HCT116 (cell line): ENCODE results near the gene SLC9A7. TPM values are rescaled to one million over a fixed set of nuclear protein-coding genes. Genes with fewer than 3 reads are reported as not detected.

ENCODE experiments used
- ATAC-seq: fragments of 200-7000 bp; cut with Tn5 transposase; 2 replicates; pipeline ENCODE4 v1.9.1; 2020; ENCODE audit warnings: mild to moderate bottlenecking, moderate library complexity
- BruUV-seq: library from RNA; stranded (reverse); fragments of 400-500 nt; replicated peaks from 2 replicates; lab custom pipeline; 2021; lab: Mats Ljungman, UMichigan
- CTCF ChIA-PET: fragments of 300-600 bp; sonication (Branson Sonifier 250); formaldehyde crosslinking; loops from one replicate; lab custom pipeline; 2021; ENCODE audit warnings: antibody characterized with exemption; lab: Charles Lee
- POLR2A ChIA-PET: fragments of 300-600, 350-600 bp; sonication (Branson Sonifier 250); formaldehyde crosslinking; loops from one replicate; lab custom pipeline; 2021; ENCODE audit warnings: antibody characterized with exemption; lab: Charles Lee
- RAD21 ChIA-PET, 2 experiments: fragments of 300-600 bp; sonication (Branson Sonifier 250); formaldehyde crosslinking; loops; one replicate each; lab custom pipeline; 2023; ENCODE audit warnings: low total read pairs in 2 of 2; ENCODE audit not compliant: uncharacterized antibody in 2 of 2, unreplicated experiment in 2 of 2, low non-redundant PET in 1 of 2; lab: Charles Lee
- DNase-seq: peaks from one replicate; pipeline ENCODE4 v3.0.0-alpha.2; 2010; ENCODE audit warnings: low read depth, low spot score
- H2AFZ ChIP-seq: fragments of 200-600 bp; shearing (Covaris generic), sonication (generic); 2 replicates; pipeline ENCODE4 v1.6.1; 2017; ENCODE audit warnings: low read depth, mixed run types, mixed read lengths, antibody characterized with exemption, low read length; ENCODE audit not compliant: poor library complexity, severe bottlenecking
- H3K27ac ChIP-seq: 2 replicates; pipeline ENCODE4 v1.5.1; 2012; ENCODE audit warnings: low read depth, low read length
- H3K27me3 ChIP-seq: fragments of 200-600 bp; sonication (generic); 2 replicates; pipeline ENCODE4 v1.6.1; 2016; ENCODE audit warnings: mixed run types, low read length, mixed read lengths; ENCODE audit not compliant: insufficient read depth
- H3K36me3 ChIP-seq, 2 experiments: fragments of 200-500 bp in 1 of 2; fragments of 200-600 bp in 1 of 2; sonication (Bioruptor generic) in 1 of 2; sonication (generic) in 1 of 2; 2 replicates each; pipeline versions ENCODE4 v1.5.1 to v1.6.1; 2014 to 2016; ENCODE audit warnings: low read length in 2 of 2, inconsistent platforms in 1 of 2, mixed read lengths in 1 of 2, mixed run types in 1 of 2; ENCODE audit not compliant: insufficient read depth in 2 of 2, control insufficient read depth in 1 of 2
- H3K4me1 ChIP-seq, 2 experiments: fragments of 200-600 bp in 1 of 2; sonication (generic) in 1 of 2; 2 replicates each; pipeline versions ENCODE4 v1.5.1 to v1.6.1; 2012 to 2017; ENCODE audit warnings: low read length in 2 of 2, inconsistent platforms in 1 of 2, mild to moderate bottlenecking in 1 of 2, mixed read lengths in 1 of 2, mixed run types in 1 of 2, moderate library complexity in 1 of 2; ENCODE audit not compliant: insufficient read depth in 2 of 2, control insufficient read depth in 1 of 2
- H3K4me2 ChIP-seq: fragments of 200-600 bp; sonication (generic); 2 replicates; pipeline ENCODE4 v1.6.1; 2017; ENCODE audit warnings: mixed run types, low read length, mixed read lengths
- H3K4me3 ChIP-seq, 2 experiments: fragments of 200-600 bp in 1 of 2; sonication (generic) in 1 of 2; replicated peaks in 1 of 2; 2 replicates each; pipeline ENCODE4 v1.5.1; 2011 to 2016; ENCODE audit warnings: low read length in 2 of 2, control low read depth in 1 of 2, low read depth in 1 of 2, mild to moderate bottlenecking in 1 of 2, mixed read lengths in 1 of 2, mixed run types in 1 of 2
- H3K79me2 ChIP-seq: fragments of 200-600 bp; sonication (generic); 2 replicates; pipeline ENCODE4 v1.6.1; 2017; ENCODE audit warnings: mild to moderate bottlenecking, mixed run types, low read length, moderate library complexity, mixed read lengths; ENCODE audit not compliant: insufficient read depth
- H3K9ac ChIP-seq: fragments of 200-600 bp; sonication (generic); 2 replicates; pipeline ENCODE4 v1.6.1; 2016; ENCODE audit warnings: low read length, mixed read lengths
- H3K9me2 ChIP-seq: fragments of 200-600 bp; sonication (generic), shearing (Covaris generic); 2 replicates; pipeline ENCODE4 v1.6.1; 2017; ENCODE audit warnings: mixed run types, mild to moderate bottlenecking, moderate library complexity; ENCODE audit not compliant: insufficient read depth
- H3K9me3 ChIP-seq, 2 experiments: fragments of 200-500 bp in 1 of 2; fragments of 200-600 bp in 1 of 2; sonication (Bioruptor generic) in 1 of 2; sonication (generic) in 1 of 2; 2 replicates each; pipeline ENCODE4 v1.6.1; 2014 to 2017; ENCODE audit warnings: low read length in 2 of 2, mixed read lengths in 2 of 2, inconsistent platforms in 1 of 2, low read depth in 1 of 2, mild to moderate bottlenecking in 1 of 2, mixed run types in 1 of 2, moderate library complexity in 1 of 2; ENCODE audit not compliant: control insufficient read depth in 1 of 2, insufficient read depth in 1 of 2
- H4K20me1 ChIP-seq: fragments of 200-600 bp; sonication (generic), shearing (Covaris generic); 2 replicates; pipeline ENCODE4 v1.6.1; 2017; ENCODE audit warnings: mixed run types, mild to moderate bottlenecking, moderate library complexity; ENCODE audit not compliant: insufficient read depth
- ATF3 ChIP-seq: IDR thresholded peaks from 2 replicates; pipeline ENCODE4 v1.6.1; 2012
- CBX3 ChIP-seq: IDR thresholded peaks from 2 replicates; pipeline ENCODE4 v1.6.1; 2012; ENCODE audit warnings: low read depth
- CEBPB ChIP-seq: IDR thresholded peaks from 2 replicates; pipeline ENCODE4 v1.6.1; 2012; ENCODE audit warnings: low read depth
- EGR1 ChIP-seq: IDR thresholded peaks from 2 replicates; pipeline ENCODE4 v1.6.1; 2012; ENCODE audit warnings: low read depth
- EZH2 ChIP-seq: fragments of 200-600 bp; sonication (generic); IDR thresholded peaks from 2 replicates; pipeline ENCODE4 v1.6.1; 2017; ENCODE audit warnings: antibody characterized with exemption, mixed run types
- FOSL1 ChIP-seq: IDR thresholded peaks from 2 replicates; pipeline ENCODE4 v1.6.1; 2012; ENCODE audit warnings: low read depth
- JUND ChIP-seq: IDR thresholded peaks from 2 replicates; pipeline ENCODE4 v1.6.1; 2012
- POLR2A ChIP-seq: IDR thresholded peaks from 2 replicates; pipeline ENCODE4 v1.7.0; 2011; ENCODE audit warnings: borderline replicate concordance; ENCODE audit not compliant: insufficient read depth, insufficient read length; ENCODE audit errors: extremely low read depth
- POLR2AphosphoS5 ChIP-seq: IDR thresholded peaks from 2 replicates; pipeline ENCODE4 v1.6.1; 2011; ENCODE audit warnings: mild to moderate bottlenecking, low read depth, low read length, moderate library complexity
- RAD21 ChIP-seq: IDR thresholded peaks from 2 replicates; pipeline ENCODE4 v1.6.1; 2012; ENCODE audit warnings: low read depth, mild to moderate bottlenecking
- SRF ChIP-seq: IDR thresholded peaks from 2 replicates; pipeline ENCODE4 v1.6.1; 2012; ENCODE audit warnings: low read depth
- TCF7L2 ChIP-seq: IDR thresholded peaks from 2 replicates; pipeline ENCODE4 v1.7.0; 2011; ENCODE audit warnings: borderline replicate concordance, inconsistent platforms; ENCODE audit not compliant: insufficient read depth, insufficient read length; ENCODE audit errors: extremely low read depth
- ZBTB33 ChIP-seq: IDR thresholded peaks from 2 replicates; pipeline ENCODE4 v1.6.1; 2011; ENCODE audit warnings: mild to moderate bottlenecking, low read length, moderate library complexity; ENCODE audit not compliant: insufficient replicate concordance; ENCODE audit errors: extremely low read depth
- ZFX ChIP-seq: fragments of 450-650 bp; IDR thresholded peaks from 2 replicates; pipeline ENCODE4 v1.6.1; 2017
- ZNF274 ChIP-seq: fragments of 200-500 bp; sonication (Bioruptor generic); IDR thresholded peaks from 2 replicates; pipeline ENCODE4 v1.6.1; 2014; ENCODE audit warnings: mild to moderate bottlenecking, low read depth, low read length, inconsistent platforms
- intact Hi-C: fragments of 100-400 bp; cut with micrococcal nuclease; formaldehyde crosslinking; loops from 2 replicates; pipeline ENCODE4 v1.10.0; 2022
- total RNA-seq: library from RNA; stranded (reverse); gene quantifications from one replicate; pipeline ENCODE4 v1.2.1, GENCODE V29; 2021; ENCODE audit not compliant: unreplicated experiment

SLC9A7 gene
- total RNA-seq, 1 experiment from 2014 or later: 18.6 TPM

GRCh38 chrX:46695491-46695890 lies 63.4 kb downstream of the SLC9A7 start (continued):
- TF ChIP-seq RAD21: no peak
- TF ChIP-seq ZFX: no peak
- TF ChIP-seq CBX3: no peak
- no peak for TF ChIP-seq TCF7L2
- TF ChIP-seq ZBTB33: no peak
- TF ChIP-seq POLR2A: no peak
- TF ChIP-seq SRF: no peak
- no peak for TF ChIP-seq JUND
- TF ChIP-seq EZH2: no peak
- TF ChIP-seq ATF3: no peak
- TF ChIP-seq ZNF274: no peak
- no peak for TF ChIP-seq FOSL1
- TF ChIP-seq CEBPB: no peak
- no peak for TF ChIP-seq POLR2AphosphoS5

- no peak for DNase-seq
- CTCF ChIA-PET: no interaction called here
- RAD21 ChIA-PET: no interaction called here
- BruUV-seq: no TSS peak
- no peaks in the 10 kb centered on the region for H3K36me3 ChIP-seq
- H3K4me2 ChIP-seq: no peak overlapping the region
- H3K4me1 ChIP-seq: no peaks in the 10 kb centered on the region
- no peaks in the 10 kb centered on the region for H3K9me2 ChIP-seq
- POLR2A ChIA-PET: no interaction called here
- no peak for ATAC-seq
- no peak overlapping the region for H2AFZ ChIP-seq
- TF ChIP-seq RAD21 (no peak), EGR1 (no peak)
- intact Hi-C loops: no loop called here
- H4K20me1 ChIP-seq: no peaks in the 10 kb centered on the region
- no peak overlapping the region for H3K9ac ChIP-seq
- H3K9me3 ChIP-seq: no peaks in the 10 kb centered on the region
- no peak overlapping the region for H3K27ac ChIP-seq
- no peaks in the 10 kb centered on the region for H3K79me2 ChIP-seq
- H3K4me3 ChIP-seq: no peak overlapping the region
- H3K27me3 ChIP-seq: no peaks in the 10 kb centered on the region
These were observed 64.4 kb downstream of the SLC9A7 start for GRCh38 chrX:46694549-46694948.
